Fibroblast of lung (primary cell): ENCODE data around the gene ACBD4. TPM values are rescaled to one million over a fixed set of nuclear protein-coding genes. Genes with fewer than 3 reads are reported as not detected.

Experiments used
- DNase-seq, 2 donors: peaks; one replicate each; pipeline versions ENCODE4 v3.0.0 to v3.0.0-alpha.2; 2010; ENCODE audit warnings: low read depth in 2 of 2
- H2AFZ ChIP-seq: 2 replicates; pipeline ENCODE4 v1.5.1; 2012; ENCODE audit warnings: low read length, control low read depth, inconsistent platforms
- H3K27ac ChIP-seq: 2 replicates; pipeline ENCODE4 v1.5.1; 2011; ENCODE audit warnings: low read length, control low read depth; ENCODE audit not compliant: insufficient read depth
- H3K27me3 ChIP-seq: 2 replicates; pipeline ENCODE4 v1.5.1; 2011; ENCODE audit warnings: mild to moderate bottlenecking, low read length; ENCODE audit not compliant: control insufficient read depth, insufficient read depth
- H3K36me3 ChIP-seq: 2 replicates; pipeline ENCODE4 v1.5.1; 2011; ENCODE audit warnings: low read length; ENCODE audit not compliant: control insufficient read depth, insufficient read depth
- H3K4me1 ChIP-seq: 2 replicates; pipeline ENCODE4 v1.5.1; 2011; ENCODE audit warnings: low read length; ENCODE audit not compliant: control insufficient read depth, insufficient read depth; ENCODE audit errors: extremely low read depth
- H3K4me2 ChIP-seq: 2 replicates; pipeline ENCODE4 v1.5.1; 2011; ENCODE audit warnings: low read length, control low read depth; ENCODE audit not compliant: insufficient read depth; ENCODE audit errors: extremely low read depth
- H3K4me3 ChIP-seq, 4 experiments: fragments of 200-600 bp in 1 of 4; sonication (generic) in 1 of 4; replicated peaks in 1 of 4; 2 replicates each; pipeline ENCODE4 v1.5.1; 2011 to 2016; ENCODE audit warnings: low read length in 4 of 4, low read depth in 3 of 4, mild to moderate bottlenecking in 3 of 4, control low read depth in 2 of 4, inconsistent platforms in 1 of 4, mixed read lengths in 1 of 4; ENCODE audit not compliant: insufficient read depth in 1 of 4; ENCODE audit errors: control extremely low read depth in 1 of 4
- H3K79me2 ChIP-seq: 2 replicates; pipeline ENCODE4 v1.5.1; 2012; ENCODE audit warnings: mild to moderate bottlenecking, low read length, inconsistent platforms; ENCODE audit not compliant: control insufficient read depth, insufficient read depth
- H3K9ac ChIP-seq: 2 replicates; pipeline ENCODE4 v1.5.1; 2011; ENCODE audit warnings: mild to moderate bottlenecking, low read length, control low read depth; ENCODE audit not compliant: insufficient read depth
- H3K9me3 ChIP-seq: 2 replicates; pipeline ENCODE4 v1.5.1; 2012; ENCODE audit warnings: low read depth, low read length; ENCODE audit not compliant: control insufficient read depth, insufficient read depth
- H4K20me1 ChIP-seq: 2 replicates; pipeline ENCODE4 v1.5.1; 2011; ENCODE audit warnings: low read length; ENCODE audit not compliant: control insufficient read depth, insufficient read depth; ENCODE audit errors: extremely low read depth
- EZH2 ChIP-seq: IDR thresholded peaks from 2 replicates; pipeline ENCODE4 v1.5.1; 2012; ENCODE audit warnings: low read length, control low read depth, mild to moderate bottlenecking; ENCODE audit errors: missing control alignments
- polyA plus RNA-seq, 2 donors: library from polyadenylated mRNA; depleted of rRNA in 1 of 2; stranded (reverse) in 1 of 2; unstranded in 1 of 2; fragments of >200 nt; gene quantifications; 2 replicates each; pipeline ENCODE4 v1.2.1, GENCODE V29; 2011 to 2012; ENCODE audit warnings: missing spikeins in 1 of 2
- total RNA-seq: library from RNA; depleted of rRNA; stranded (reverse); fragments of >200 nt; gene quantifications from 2 replicates; pipeline ENCODE4 v1.2.1, GENCODE V29; 2014
- TF ChIP-seq, protein P1 (sequence below), 2 donors: IDR thresholded peaks in 1 of 2; conservative IDR thresholded peaks in 1 of 2; 1 replicate in 1 of 2; 2 replicates in 1 of 2; pipeline ENCODE4 v1.5.1; 2011 to 2012; ENCODE audit warnings: low read length in 2 of 2, control low read depth in 1 of 2, inconsistent platforms in 1 of 2, low read depth in 1 of 2, mild to moderate bottlenecking in 1 of 2

The ACBD4 gene
- total and polyA plus RNA-seq, 2 donors (not counting 1 experiment from before 2014, with no cell fraction given) = 3.4 to 18.0 TPM

DNA sequence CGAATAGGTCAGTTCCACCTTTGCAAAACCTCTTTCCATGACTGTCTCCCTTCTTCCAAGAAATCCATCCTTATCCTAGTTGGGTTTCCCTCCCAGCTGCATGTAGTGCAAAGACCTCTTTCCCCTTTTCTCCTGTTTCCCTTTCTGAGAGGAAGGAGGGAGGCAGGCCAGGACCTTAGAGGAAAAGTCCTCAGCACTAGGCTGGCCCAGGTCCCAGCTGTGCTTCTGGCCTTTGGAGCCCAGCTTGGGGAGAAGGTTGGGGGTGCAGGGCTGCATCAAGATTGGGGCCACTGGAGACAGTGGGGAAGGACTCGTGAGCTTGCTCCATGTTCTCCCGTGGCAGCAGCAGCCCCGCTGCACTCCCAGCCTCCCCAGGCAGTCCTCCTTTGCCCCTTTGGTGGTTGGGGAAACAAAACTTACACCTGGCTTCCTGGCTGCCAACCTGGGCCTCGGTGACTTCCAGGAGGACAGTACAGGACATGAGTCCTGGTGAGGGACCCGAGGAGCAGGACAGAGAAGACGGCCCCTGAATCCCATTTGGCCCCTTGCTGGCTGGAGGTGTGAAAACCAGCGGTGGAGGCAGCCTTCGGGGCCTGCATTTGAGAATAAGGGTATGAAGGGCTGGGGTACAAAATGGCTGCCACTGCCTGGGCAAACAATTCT, 26.7 kb downstream of the ACBD4 start:
- Histone ChIP-seq H3K27ac (peak overlapping the region; percentile 7), H4K20me1 (no peaks in the 10 kb centered on the region), H3K27me3 (no peaks in the 10 kb centered on the region), H3K4me3 (peak overlapping the region; percentile 27 to 73 (median 46)), H3K9me3 (no peaks in the 10 kb centered on the region), H3K36me3 (no peaks in the 10 kb centered on the region), H3K79me2 (peaks cover 37% of the 10 kb centered on the region), H3K4me1 (peaks cover 9% of the 10 kb centered on the region), H3K4me2 (peak overlapping the region; percentile 98), H3K9ac (no peak overlapping the region), H2AFZ (peak overlapping the region; percentile 65)
- DNase-seq = no peak
- TF ChIP-seq, protein P1, sequence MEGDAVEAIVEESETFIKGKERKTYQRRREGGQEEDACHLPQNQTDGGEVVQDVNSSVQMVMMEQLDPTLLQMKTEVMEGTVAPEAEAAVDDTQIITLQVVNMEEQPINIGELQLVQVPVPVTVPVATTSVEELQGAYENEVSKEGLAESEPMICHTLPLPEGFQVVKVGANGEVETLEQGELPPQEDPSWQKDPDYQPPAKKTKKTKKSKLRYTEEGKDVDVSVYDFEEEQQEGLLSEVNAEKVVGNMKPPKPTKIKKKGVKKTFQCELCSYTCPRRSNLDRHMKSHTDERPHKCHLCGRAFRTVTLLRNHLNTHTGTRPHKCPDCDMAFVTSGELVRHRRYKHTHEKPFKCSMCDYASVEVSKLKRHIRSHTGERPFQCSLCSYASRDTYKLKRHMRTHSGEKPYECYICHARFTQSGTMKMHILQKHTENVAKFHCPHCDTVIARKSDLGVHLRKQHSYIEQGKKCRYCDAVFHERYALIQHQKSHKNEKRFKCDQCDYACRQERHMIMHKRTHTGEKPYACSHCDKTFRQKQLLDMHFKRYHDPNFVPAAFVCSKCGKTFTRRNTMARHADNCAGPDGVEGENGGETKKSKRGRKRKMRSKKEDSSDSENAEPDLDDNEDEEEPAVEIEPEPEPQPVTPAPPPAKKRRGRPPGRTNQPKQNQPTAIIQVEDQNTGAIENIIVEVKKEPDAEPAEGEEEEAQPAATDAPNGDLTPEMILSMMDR (conservative IDR thresholded peaks at IDR 0.05 in 1 of 2, IDR thresholded peaks at IDR 0.05 in 1 of 2; ENCODE audit: low read depth in 1 of 2, low read length in 2 of 2) = no peak
- TF ChIP-seq EZH2 = no peak

DNA sequence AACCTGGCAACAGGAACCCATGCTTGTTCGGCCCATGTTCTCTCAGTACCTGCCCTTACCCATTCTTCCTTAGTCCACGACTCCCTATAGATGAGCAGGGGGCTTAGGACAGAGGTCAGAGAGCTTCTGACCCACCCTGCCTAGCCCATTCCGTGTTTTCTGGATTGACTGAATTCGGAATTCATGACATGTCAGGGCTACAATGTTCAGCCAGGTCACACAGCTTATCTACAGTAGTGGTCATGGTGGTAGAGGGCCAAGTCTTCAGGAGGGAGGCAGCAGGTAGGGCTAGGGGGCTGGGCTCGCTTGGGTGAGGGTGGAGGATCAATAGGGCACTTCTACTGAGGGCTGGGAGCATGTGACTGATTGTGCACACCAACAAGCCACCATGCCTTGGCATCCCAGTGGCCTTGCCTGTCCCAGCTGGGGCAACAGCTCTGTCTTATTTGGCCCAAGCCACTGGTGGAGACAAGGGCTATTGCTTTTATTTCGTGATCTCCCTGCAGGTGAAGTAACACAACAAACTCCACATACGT, 29.3 kb downstream of the ACBD4 start:
- no peak overlapping the region for H3K9ac ChIP-seq
- no peak overlapping the region for H3K4me2 ChIP-seq
- no peak overlapping the region for H3K4me3 ChIP-seq
- H3K79me2 ChIP-seq = peaks cover 15% of the 10 kb centered on the region
- TF ChIP-seq EZH2 = no peak
- TF ChIP-seq, protein P1 (conservative IDR thresholded peaks at IDR 0.05 in 1 of 2, IDR thresholded peaks at IDR 0.05 in 1 of 2; ENCODE audit: low read depth in 1 of 2, low read length in 2 of 2) = no peak
- H2AFZ ChIP-seq = no peak overlapping the region
- H3K27me3 ChIP-seq = no peaks in the 10 kb centered on the region
- H3K36me3 ChIP-seq = no peaks in the 10 kb centered on the region
- DNase-seq = no peak
- H3K9me3 ChIP-seq = no peaks in the 10 kb centered on the region
- no peaks in the 10 kb centered on the region for H4K20me1 ChIP-seq
- H3K27ac ChIP-seq = no peak overlapping the region
- peaks cover 5% of the 10 kb centered on the region for H3K4me1 ChIP-seq

DNA sequence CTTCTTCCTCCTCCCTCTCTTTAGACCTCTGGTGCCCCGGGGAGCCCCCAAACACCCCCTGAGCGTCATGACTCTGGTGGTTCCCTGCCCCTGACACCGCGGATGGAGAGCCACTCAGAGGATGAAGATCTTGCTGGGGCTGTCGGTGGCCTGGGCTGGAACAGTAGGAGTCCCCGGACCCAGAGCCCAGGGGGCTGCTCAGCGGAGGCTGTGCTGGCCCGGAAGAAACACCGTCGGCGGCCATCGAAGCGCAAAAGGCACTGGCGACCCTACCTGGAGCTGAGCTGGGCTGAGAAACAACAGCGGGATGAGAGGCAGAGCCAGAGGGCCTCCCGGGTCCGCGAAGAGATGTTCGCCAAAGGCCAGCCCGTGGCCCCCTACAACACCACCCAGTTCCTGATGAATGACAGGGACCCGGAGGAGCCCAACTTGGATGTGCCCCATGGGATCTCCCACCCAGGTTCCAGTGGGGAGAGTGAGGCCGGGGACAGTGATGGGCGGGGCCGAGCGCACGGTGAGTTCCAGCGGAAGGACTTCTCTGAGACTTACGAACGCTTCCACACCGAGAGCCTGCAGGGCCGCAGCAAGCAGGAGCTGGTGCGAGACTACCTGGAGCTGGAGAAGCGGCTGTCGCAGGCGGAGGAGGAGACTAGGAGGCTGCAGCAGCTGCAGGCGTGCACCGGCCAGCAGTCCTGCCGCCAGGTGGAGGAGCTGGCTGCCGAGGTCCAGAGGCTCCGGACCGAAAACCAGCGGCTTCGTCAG, 33.7 kb downstream of the ACBD4 start:
- Histone ChIP-seq H3K79me2 (no peaks in the 10 kb centered on the region), H3K4me1 (peaks cover 22% of the 10 kb centered on the region), H3K27me3 (no peaks in the 10 kb centered on the region), H3K27ac (no peak overlapping the region), H3K4me2 (no peak overlapping the region), H3K36me3 (peaks cover 2% of the 10 kb centered on the region), H3K4me3 (no peak overlapping the region), H2AFZ (no peak overlapping the region), H3K9me3 (no peaks in the 10 kb centered on the region), H3K9ac (no peak overlapping the region), H4K20me1 (no peaks in the 10 kb centered on the region)
- DNase-seq = no peak
- TF ChIP-seq, protein P1 (conservative IDR thresholded peaks at IDR 0.05 in 1 of 2, IDR thresholded peaks at IDR 0.05 in 1 of 2; ENCODE audit: low read depth in 1 of 2, low read length in 2 of 2) = no peak
- no peak for TF ChIP-seq EZH2
